HCT116 (cell line): ENCODE measurements around the gene SAT1.

Source experiments
- CEBPB ChIP-seq: IDR thresholded peaks from 2 replicates; pipeline ENCODE4 v1.6.1; 2012; ENCODE audit warnings: low read depth
- CTCF ChIP-seq, 3 experiments: fragments of 200-600 bp in 1 of 3; sonication (generic) in 1 of 3; IDR thresholded peaks in 2 of 3; conservative IDR thresholded peaks in 1 of 3; 2 replicates each; pipeline ENCODE4 v1.5.1; 2012 to 2017; ENCODE audit warnings: low read depth in 2 of 3, low read length in 2 of 3, antibody characterized with exemption in 1 of 3, borderline replicate concordance in 1 of 3, control low read depth in 1 of 3, mild to moderate bottlenecking in 1 of 3, mixed read lengths in 1 of 3, mixed run types in 1 of 3, moderate library complexity in 1 of 3; ENCODE audit not compliant: insufficient read depth in 1 of 3
- EZH2 ChIP-seq: fragments of 200-600 bp; sonication (generic); IDR thresholded peaks from 2 replicates; pipeline ENCODE4 v1.6.1; 2017; ENCODE audit warnings: antibody characterized with exemption, mixed run types
- EZH2phosphoT487 ChIP-seq: fragments of 200-600 bp; IDR thresholded peaks from 2 replicates; pipeline ENCODE4 v1.6.1; 2018; ENCODE audit warnings: antibody characterized with exemption, borderline replicate concordance
- JUND ChIP-seq: IDR thresholded peaks from 2 replicates; pipeline ENCODE4 v1.6.1; 2012
- MAX ChIP-seq: IDR thresholded peaks from 2 replicates; pipeline ENCODE4 v1.6.1; 2012
- POLR2A ChIP-seq: IDR thresholded peaks from 2 replicates; pipeline ENCODE4 v1.7.0; 2011; ENCODE audit warnings: borderline replicate concordance; ENCODE audit not compliant: insufficient read depth, insufficient read length; ENCODE audit errors: extremely low read depth
- POLR2AphosphoS5 ChIP-seq: IDR thresholded peaks from 2 replicates; pipeline ENCODE4 v1.6.1; 2011; ENCODE audit warnings: mild to moderate bottlenecking, low read depth, low read length, moderate library complexity
- RAD21 ChIP-seq: IDR thresholded peaks from 2 replicates; pipeline ENCODE4 v1.6.1; 2012; ENCODE audit warnings: low read depth, mild to moderate bottlenecking
- SIN3A ChIP-seq: IDR thresholded peaks from 2 replicates; pipeline ENCODE4 v1.6.1; 2012; ENCODE audit warnings: low read depth
- SP1 ChIP-seq: IDR thresholded peaks from 2 replicates; pipeline ENCODE4 v1.6.1; 2012; ENCODE audit warnings: low read depth
- YY1 ChIP-seq: IDR thresholded peaks from 2 replicates; pipeline ENCODE4 v1.6.1; 2011; ENCODE audit warnings: low read length, low read depth, moderate library complexity, mild to moderate bottlenecking; ENCODE audit not compliant: insufficient replicate concordance; ENCODE audit errors: extremely low read depth
- ZNF274 ChIP-seq: fragments of 200-500 bp; sonication (Bioruptor generic); IDR thresholded peaks from 2 replicates; pipeline ENCODE4 v1.6.1; 2014; ENCODE audit warnings: mild to moderate bottlenecking, low read depth, low read length, inconsistent platforms

- TF ChIP-seq CTCF (IDR thresholded peaks at IDR 0.05 in 2 of 3, conservative IDR thresholded peaks at IDR 0.05 in 1 of 3; ENCODE audit: borderline replicate concordance in 1 of 3, insufficient read depth in 1 of 3, low read depth in 2 of 3, low read length in 2 of 3) (no peak), POLR2A (no peak), EZH2phosphoT487 (no peak), POLR2AphosphoS5 (0 out of 2 replicates have a peak, but pooled peaks have one; percentile 20), YY1 (no peak), EZH2 (no peak), SIN3A (no peak), RAD21 (no peak), JUND (no peak), ZNF274 (no peak), CEBPB (no peak), MAX (no peak), SP1 (no peak)
Observed at GRCh38 chrX:23783589-23784469, 856 bp downstream of the SAT1 start.
